SK-N-SH (cell line): ENCODE measurements around the gene RFNG. TPM values are rescaled to one million over a fixed set of nuclear protein-coding genes. Genes with fewer than 3 reads are reported as not detected.

Experiments
- CTCF ChIA-PET: fragments of 300-600, 350-600 bp; formaldehyde crosslinking; extraction: SDS; loops from one replicate; lab custom pipeline; 2021; lab: Yijun Ruan, JAX
- POLR2A ChIA-PET: fragments of 350-600 bp; sonication (Branson Sonifier 250); formaldehyde crosslinking; extraction: SDS; loops from one replicate; lab custom pipeline; 2020; ENCODE audit warnings: antibody characterized with exemption, inconsistent platforms; lab: Yijun Ruan, JAX
- DNase-seq: peaks from one replicate; pipeline ENCODE4 v3.0.0; 2012
- H2AFZ ChIP-seq: fragments of 200-600 bp; sonication (generic); 2 replicates; pipeline ENCODE4 v1.8.1; 2016; ENCODE audit warnings: antibody characterized with exemption, mild to moderate bottlenecking, low read depth
- H3F3A ChIP-seq: fragments of 200-600 bp; sonication (generic); replicated peaks from 2 replicates; pipeline ENCODE3; 2016; ENCODE audit warnings: antibody characterized with exemption, mild to moderate bottlenecking; ENCODE audit not compliant: insufficient read depth
- H3K27ac ChIP-seq, 2 experiments: fragments of 200-500 bp in 1 of 2; fragments of 200-600 bp in 1 of 2; sonication (Bioruptor generic) in 1 of 2; sonication (generic), shearing (Covaris generic) in 1 of 2; 2 replicates each; pipeline versions ENCODE4 v1.5.1 to v1.6.1; 2014 to 2016; ENCODE audit warnings: low read depth in 2 of 2, inconsistent platforms in 1 of 2, low read length in 1 of 2, mild to moderate bottlenecking in 1 of 2, mixed read lengths in 1 of 2
- H3K27me3 ChIP-seq: fragments of 200-600 bp; sonication (generic), shearing (Covaris generic); 2 replicates; pipeline ENCODE4 v1.6.1; 2016; ENCODE audit warnings: mixed run types; ENCODE audit not compliant: insufficient read depth
- H3K36me3 ChIP-seq, 2 experiments: fragments of 200-500 bp in 1 of 2; fragments of 200-600 bp in 1 of 2; sonication (Bioruptor generic) in 1 of 2; sonication (generic) in 1 of 2; replicated peaks in 1 of 2; 2 replicates each; pipeline versions ENCODE3 to v1.5.1; 2014 to 2016; ENCODE audit warnings: low read length in 1 of 2, mild to moderate bottlenecking in 1 of 2; ENCODE audit not compliant: insufficient read depth in 2 of 2, control insufficient read depth in 1 of 2
- H3K4me1 ChIP-seq, 2 experiments: fragments of 200-500 bp in 1 of 2; fragments of 200-600 bp in 1 of 2; sonication (Bioruptor generic) in 1 of 2; sonication (generic), shearing (Covaris generic) in 1 of 2; 2 replicates each; pipeline versions ENCODE4 v1.5.1 to v1.6.1; 2014 to 2016; ENCODE audit warnings: low read depth in 1 of 2, low read length in 1 of 2, mixed run types in 1 of 2; ENCODE audit not compliant: insufficient read depth in 2 of 2, control insufficient read depth in 1 of 2
- H3K4me2 ChIP-seq: fragments of 200-600 bp; sonication (generic), shearing (Covaris generic); 2 replicates; pipeline ENCODE4 v1.6.1; 2017; ENCODE audit warnings: mixed run types
- H3K4me3 ChIP-seq, 2 experiments: fragments of 200-500 bp in 1 of 2; fragments of 200-600 bp in 1 of 2; sonication (Bioruptor generic) in 1 of 2; sonication (generic), shearing (Covaris generic) in 1 of 2; 2 replicates each; pipeline versions ENCODE4 v1.5.1 to v1.8.1; 2014 to 2016; ENCODE audit warnings: low read depth in 2 of 2, inconsistent platforms in 1 of 2, low read length in 1 of 2, mild to moderate bottlenecking in 1 of 2, mixed read lengths in 1 of 2, moderate library complexity in 1 of 2
- H3K79me2 ChIP-seq: fragments of 200-600 bp; sonication (generic); 2 replicates; pipeline ENCODE4 v1.8.1; 2017; ENCODE audit warnings: mild to moderate bottlenecking; ENCODE audit not compliant: insufficient read depth
- H3K9ac ChIP-seq: fragments of 200-600 bp; sonication (generic); 2 replicates; pipeline ENCODE4 v1.6.1; 2017; ENCODE audit warnings: mixed run types
- H3K9me2 ChIP-seq: fragments of 200-600 bp; sonication (generic); 2 replicates; pipeline ENCODE4 v1.6.1; 2017; ENCODE audit warnings: mixed run types
- H3K9me3 ChIP-seq: fragments of 200-600 bp; sonication (generic); 2 replicates; pipeline ENCODE4 v1.6.1; 2017; ENCODE audit warnings: mixed run types, mild to moderate bottlenecking, moderate library complexity
- H4K20me1 ChIP-seq: fragments of 200-600 bp; sonication (generic); 2 replicates; pipeline ENCODE4 v1.6.1; 2017; ENCODE audit warnings: mild to moderate bottlenecking, mixed run types; ENCODE audit not compliant: insufficient read depth
- ELF1 ChIP-seq: IDR thresholded peaks from 2 replicates; pipeline ENCODE4 v1.4.0; 2012
- EP300 ChIP-seq, 2 experiments: IDR thresholded peaks; 2 replicates each; pipeline versions ENCODE4 v1.4.0 to v1.6.1; 2012; ENCODE audit warnings: borderline replicate concordance in 1 of 2, low read depth in 1 of 2, low read length in 1 of 2
- FOSL2 ChIP-seq: IDR thresholded peaks from 2 replicates; pipeline ENCODE4 v1.4.0; 2012; ENCODE audit warnings: low read depth, mild to moderate bottlenecking, moderate library complexity, borderline replicate concordance
- FOXJ3 ChIP-seq: sonication (generic); formaldehyde crosslinking; IDR thresholded peaks from 2 replicates; pipeline ENCODE4 v1.5.1; 2020; ENCODE audit warnings: mild to moderate bottlenecking, missing genetic modification reagents
- FOXM1 ChIP-seq: IDR thresholded peaks from 2 replicates; pipeline ENCODE4 v1.4.0; 2012; ENCODE audit warnings: low read depth, mild to moderate bottlenecking
- GABPA ChIP-seq: IDR thresholded peaks from 2 replicates; pipeline ENCODE4 v1.4.0; 2012; ENCODE audit warnings: low read depth, mild to moderate bottlenecking
- IRF3 ChIP-seq: fragments of 150-350 bp; IDR thresholded peaks from 2 replicates; pipeline ENCODE4 v1.6.1; 2016; ENCODE audit warnings: mild to moderate bottlenecking, low read depth, low read length
- JUND ChIP-seq: IDR thresholded peaks from 2 replicates; pipeline ENCODE4 v1.4.0; 2012
- MEF2A ChIP-seq: IDR thresholded peaks from 2 replicates; pipeline ENCODE4 v1.4.0; 2012; ENCODE audit warnings: low read depth, borderline replicate concordance
- MXI1 ChIP-seq: IDR thresholded peaks from 2 replicates; pipeline ENCODE4 v1.6.1; 2012; ENCODE audit warnings: mild to moderate bottlenecking, low read depth, low read length, improper control_type of control experiment
- RCOR1 ChIP-seq: fragments of 150-350 bp; IDR thresholded peaks from 2 replicates; pipeline ENCODE4 v1.6.1; 2017; ENCODE audit warnings: antibody characterized with exemption, low read length
- REST ChIP-seq: IDR thresholded peaks from 2 replicates; pipeline ENCODE4 v1.6.1; 2012; ENCODE audit warnings: mild to moderate bottlenecking, low read depth, low read length, moderate library complexity
- RFX5 ChIP-seq: IDR thresholded peaks from 2 replicates; pipeline ENCODE4 v1.6.1; 2012; ENCODE audit warnings: mild to moderate bottlenecking, improper control_type of control experiment, low read length
- RXRA ChIP-seq: IDR thresholded peaks from 2 replicates; pipeline ENCODE4 v1.4.0; 2012; ENCODE audit warnings: low read depth, mild to moderate bottlenecking, borderline replicate concordance
- TAF1 ChIP-seq: IDR thresholded peaks from 2 replicates; pipeline ENCODE4 v1.6.1; 2012; ENCODE audit warnings: low read depth, mild to moderate bottlenecking, low read length, moderate library complexity, borderline replicate concordance
- YY1 ChIP-seq: IDR thresholded peaks from 2 replicates; pipeline ENCODE4 v1.4.0; 2012; ENCODE audit warnings: low read depth, mild to moderate bottlenecking
- WGBS: methylation state at CpG from one replicate; pipeline ENCODE4 v1.1.6; 2017; ENCODE audit warnings: low lambda C conversion rate; 5-methylcytosine and 5-hydroxymethylcytosine counted together
- polyA plus RNA-seq, 3 experiments: library from polyadenylated mRNA; depleted of rRNA; stranded (reverse); fragments of >200 nt; gene quantifications; 2 replicates each; pipeline ENCODE4 v1.2.3, GENCODE V29; 2012
- TF ChIP-seq, protein P1 (sequence below): IDR thresholded peaks from 2 replicates; pipeline ENCODE4 v1.4.0; 2012; ENCODE audit warnings: low read depth, borderline replicate concordance

Gene RFNG
- polyA plus RNA-seq, 1 of the 3 experiments (the other 2 are of a cell fraction): 68.6 TPM

GRCh38 chr17:82047379-82047778, 4.2 kb downstream of the RFNG start:
- H3K27ac ChIP-seq: no peak overlapping the region
- no peak overlapping the region for H3K4me3 ChIP-seq
- no peak overlapping the region for H3K4me2 ChIP-seq
- ChIA-PET POLR2A (no interaction called here), CTCF (interaction anchor here (0.8 to 4.1 kb wide), 3 partner anchors 10 to 26 kb away, joined by 3 to 42 read pairs (median 10); partner anchors contain the start of genes DCXR and RAC3)
- peaks cover 15 to 35% of the 10 kb centered on the region in 2 experiments for H3K36me3 ChIP-seq
- H2AFZ ChIP-seq: no peak overlapping the region
- no peak for TF ChIP-seq EP300 (IDR thresholded peaks at IDR 0.05; ENCODE audit: borderline replicate concordance in 1 of 2, low read depth in 1 of 2, low read length in 1 of 2)
- TF ChIP-seq IRF3: no peak
- TF ChIP-seq MEF2A: no peak
- TF ChIP-seq MXI1: no peak
- peaks cover 5% of the 10 kb centered on the region for H3F3A ChIP-seq
- H3K9ac ChIP-seq: no peak overlapping the region
- WGBS: 93% methylated on average over 24 of the region's 24 CpGs
- peaks cover 19% of the 10 kb centered on the region for H3K79me2 ChIP-seq
- H4K20me1 ChIP-seq: peaks cover 3% of the 10 kb centered on the region; the same call in 1 of the 2 replicates
- no peak for DNase-seq
- H3K9me3 ChIP-seq: no peaks in the 10 kb centered on the region
- peaks cover 0 to 11% of the 10 kb centered on the region in 2 experiments; a peak in 1 of 4 replicates for H3K4me1 ChIP-seq
- no peaks in the 10 kb centered on the region for H3K9me2 ChIP-seq
- H3K27me3 ChIP-seq: no peaks in the 10 kb centered on the region

GRCh38 chr17:82046903-82047302, 4.7 kb downstream of the RFNG start:
- Histone ChIP-seq H3K4me3 (no peak overlapping the region), H3K9ac (no peak overlapping the region), H3K36me3 (peaks cover 15 to 35% of the 10 kb centered on the region in 2 experiments), H3K4me2 (no peak overlapping the region), H3K9me3 (no peaks in the 10 kb centered on the region), H3K4me1 (peaks cover 0 to 11% of the 10 kb centered on the region in 2 experiments; a peak in 1 of 4 replicates), H3K27ac (no peak overlapping the region), H3K27me3 (no peaks in the 10 kb centered on the region), H3K9me2 (no peaks in the 10 kb centered on the region), H2AFZ (no peak overlapping the region), H3K79me2 (peaks cover 14% of the 10 kb centered on the region; the same call in 1 of the 2 replicates), H3F3A (peaks cover 5% of the 10 kb centered on the region)
- WGBS: 92% methylated on average over 21 of the region's 21 CpGs
- POLR2A ChIA-PET: no interaction called here
- no peak for DNase-seq
- CTCF ChIA-PET: interaction anchor here (1.0 kb wide), 1 partner anchor 16 kb away, joined by 3 read pairs; no protein-coding TSS in a partner anchor
- TF ChIP-seq, protein P1, sequence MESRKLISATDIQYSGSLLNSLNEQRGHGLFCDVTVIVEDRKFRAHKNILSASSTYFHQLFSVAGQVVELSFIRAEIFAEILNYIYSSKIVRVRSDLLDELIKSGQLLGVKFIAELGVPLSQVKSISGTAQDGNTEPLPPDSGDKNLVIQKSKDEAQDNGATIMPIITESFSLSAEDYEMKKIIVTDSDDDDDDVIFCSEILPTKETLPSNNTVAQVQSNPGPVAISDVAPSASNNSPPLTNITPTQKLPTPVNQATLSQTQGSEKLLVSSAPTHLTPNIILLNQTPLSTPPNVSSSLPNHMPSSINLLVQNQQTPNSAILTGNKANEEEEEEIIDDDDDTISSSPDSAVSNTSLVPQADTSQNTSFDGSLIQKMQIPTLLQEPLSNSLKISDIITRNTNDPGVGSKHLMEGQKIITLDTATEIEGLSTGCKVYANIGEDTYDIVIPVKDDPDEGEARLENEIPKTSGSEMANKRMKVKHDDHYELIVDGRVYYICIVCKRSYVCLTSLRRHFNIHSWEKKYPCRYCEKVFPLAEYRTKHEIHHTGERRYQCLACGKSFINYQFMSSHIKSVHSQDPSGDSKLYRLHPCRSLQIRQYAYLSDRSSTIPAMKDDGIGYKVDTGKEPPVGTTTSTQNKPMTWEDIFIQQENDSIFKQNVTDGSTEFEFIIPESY: no peak
- TF ChIP-seq YY1 (no peak), REST (no peak), RCOR1 (no peak), GABPA (no peak), RXRA (no peak), MXI1 (no peak), FOSL2 (no peak), ELF1 (no peak), FOXJ3 (CRISPR knock-in tag) (no peak), RFX5 (no peak), TAF1 (no peak), JUND (no peak), FOXM1 (no peak)
- TF ChIP-seq, all 33 proteins: peak for 0
- no peaks in the 10 kb centered on the region for H4K20me1 ChIP-seq
